A673 (cell line): ENCODE results near the gene BATF.

Source experiments
- CTCF ChIP-seq: fragments of 300-800, 200-600 bp; sonication (generic); conservative IDR thresholded peaks from 2 replicates; pipeline ENCODE4 v1.5.1; 2017; ENCODE audit warnings: low read depth, mild to moderate bottlenecking, antibody characterized with exemption, low read length, moderate library complexity, mixed read lengths
- EZH2 ChIP-seq: fragments of 200-600 bp; sonication (generic); IDR thresholded peaks from 2 replicates; pipeline ENCODE4 v1.6.1; 2017; ENCODE audit warnings: borderline replicate concordance, low read depth, mild to moderate bottlenecking, mixed read lengths, antibody characterized with exemption, low read length; ENCODE audit not compliant: poor library complexity, severe bottlenecking

DNA sequence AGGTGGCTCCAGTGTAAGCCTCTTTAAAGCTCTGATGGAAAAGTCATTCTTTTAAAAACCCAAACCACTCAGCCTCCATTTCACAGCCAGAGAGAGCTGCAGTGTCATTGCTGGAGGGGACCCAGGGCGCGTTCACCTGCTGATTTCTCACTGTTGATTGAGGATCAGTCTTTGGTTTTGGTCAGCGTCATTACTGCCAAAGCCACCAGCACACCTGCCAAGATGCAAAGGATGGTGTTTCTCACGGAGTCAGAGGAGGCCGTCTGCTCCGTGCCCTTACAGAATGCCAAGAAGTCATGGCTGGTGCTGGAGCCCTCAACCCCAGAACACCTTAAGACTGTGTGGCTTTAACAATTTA lies 32.8 kb upstream of the BATF start:
- TF ChIP-seq CTCF (no peak), EZH2 (no peak)
